ENCODE data around the gene PRDM12. TPM values are rescaled to one million over a fixed set of nuclear protein-coding genes. Genes with fewer than 3 reads are reported as not detected.

Gene PRDM12
- total and polyA plus RNA-seq, 2 of the 8 experiments (the other 6 are each of a cell fraction or from before 2014, with no cell fraction given): 0.14 to 0.22 TPM

- TF ChIP-seq, protein P1, sequence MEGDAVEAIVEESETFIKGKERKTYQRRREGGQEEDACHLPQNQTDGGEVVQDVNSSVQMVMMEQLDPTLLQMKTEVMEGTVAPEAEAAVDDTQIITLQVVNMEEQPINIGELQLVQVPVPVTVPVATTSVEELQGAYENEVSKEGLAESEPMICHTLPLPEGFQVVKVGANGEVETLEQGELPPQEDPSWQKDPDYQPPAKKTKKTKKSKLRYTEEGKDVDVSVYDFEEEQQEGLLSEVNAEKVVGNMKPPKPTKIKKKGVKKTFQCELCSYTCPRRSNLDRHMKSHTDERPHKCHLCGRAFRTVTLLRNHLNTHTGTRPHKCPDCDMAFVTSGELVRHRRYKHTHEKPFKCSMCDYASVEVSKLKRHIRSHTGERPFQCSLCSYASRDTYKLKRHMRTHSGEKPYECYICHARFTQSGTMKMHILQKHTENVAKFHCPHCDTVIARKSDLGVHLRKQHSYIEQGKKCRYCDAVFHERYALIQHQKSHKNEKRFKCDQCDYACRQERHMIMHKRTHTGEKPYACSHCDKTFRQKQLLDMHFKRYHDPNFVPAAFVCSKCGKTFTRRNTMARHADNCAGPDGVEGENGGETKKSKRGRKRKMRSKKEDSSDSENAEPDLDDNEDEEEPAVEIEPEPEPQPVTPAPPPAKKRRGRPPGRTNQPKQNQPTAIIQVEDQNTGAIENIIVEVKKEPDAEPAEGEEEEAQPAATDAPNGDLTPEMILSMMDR (IDR thresholded peaks at IDR 0.05; ENCODE audit: control extremely low read depth in 1 of 3, insufficient read depth in 1 of 3, low read depth in 1 of 3, low read length in 3 of 3): peak in 2 of 3 experiments; percentile 29 to 54; a peak in 2 of 4 replicates
- TF ChIP-seq RNF2 (IDR thresholded peaks at IDR 0.05; ENCODE audit: borderline replicate concordance, low read depth, low read length, missing control alignments, poor library complexity, severe bottlenecking) (peak; percentile 71), ZNF274 (IDR thresholded peaks at IDR 0.05; ENCODE audit: borderline replicate concordance, extremely low read depth, low read length) (no peak), TBP (IDR thresholded peaks at IDR 0.05; ENCODE audit: low read depth, low read length) (peak; percentile 45; the same call in 1 of the 2 replicates), SIN3A (conservative IDR thresholded peaks at IDR 0.05 in 1 of 2, IDR thresholded peaks at IDR 0.05 in 1 of 2; ENCODE audit: low read depth in 1 of 2, low read length in 2 of 2) (0 out of 4 replicates have a peak, but pooled peaks of 1 of the 2 experiments have one; percentile 17)
Measured at GRCh38 chr9:130662099-130662969, 2.1 kb upstream of the PRDM12 start (continued).
